Measurements from ENCODE around the gene ARMCX6.

- TF ChIP-seq CTCF (IDR thresholded peaks at IDR 0.05) (no peak), POLR2A (IDR thresholded peaks at IDR 0.05) (no peak)
These were observed 21.8 kb upstream of the ARMCX6 start for GRCh38 chrX:101639583-101639982.

Data from lower leg skin (tissue), 3 donors.